ENCODE results near the gene BCL11B.

Gene BCL11B

DNA sequence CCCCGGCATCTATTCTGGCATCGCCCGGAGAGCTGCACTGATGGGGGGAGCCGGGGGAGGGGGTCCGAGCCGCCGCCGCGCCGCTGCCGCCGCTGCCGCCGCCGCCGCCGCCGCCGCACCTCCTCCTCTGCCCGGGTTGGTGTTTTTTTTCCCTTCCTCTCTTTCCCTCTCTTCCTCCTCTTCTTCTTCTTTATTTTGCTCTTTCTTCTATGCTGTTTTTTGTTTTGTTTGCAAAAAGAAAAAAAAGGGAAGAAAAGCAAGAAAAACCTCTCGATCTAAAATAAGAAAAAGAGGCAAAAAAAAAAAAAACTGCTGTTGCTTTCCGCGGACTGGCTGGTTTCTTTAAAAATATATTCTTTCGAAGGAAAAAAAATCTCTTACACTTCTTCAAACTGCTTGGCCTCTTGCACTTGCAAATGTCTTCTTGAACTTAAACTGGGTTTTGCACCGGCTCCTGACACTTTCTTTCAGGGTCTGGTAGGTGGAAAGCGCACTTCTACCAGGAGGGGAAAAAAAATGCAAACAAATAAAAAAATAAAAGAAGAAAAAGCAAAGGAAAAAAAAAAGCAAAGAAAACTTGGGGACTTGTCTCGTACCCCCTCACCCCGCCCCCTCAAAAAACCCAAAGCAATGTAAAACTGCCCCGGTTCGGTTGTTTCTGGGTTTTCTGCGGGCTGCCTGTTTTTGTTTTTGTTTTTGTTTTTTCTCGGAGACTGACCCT lies 616 bp downstream of the BCL11B start:
- TF ChIP-seq, protein P1, sequence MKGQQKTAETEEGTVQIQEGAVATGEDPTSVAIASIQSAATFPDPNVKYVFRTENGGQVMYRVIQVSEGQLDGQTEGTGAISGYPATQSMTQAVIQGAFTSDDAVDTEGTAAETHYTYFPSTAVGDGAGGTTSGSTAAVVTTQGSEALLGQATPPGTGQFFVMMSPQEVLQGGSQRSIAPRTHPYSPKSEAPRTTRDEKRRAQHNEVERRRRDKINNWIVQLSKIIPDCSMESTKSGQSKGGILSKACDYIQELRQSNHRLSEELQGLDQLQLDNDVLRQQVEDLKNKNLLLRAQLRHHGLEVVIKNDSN (IDR thresholded peaks at IDR 0.05), result no peak
- TF ChIP-seq ZBTB7A (IDR thresholded peaks at IDR 0.05; ENCODE audit: low read depth) (0 out of 2 replicates have a peak, but pooled peaks have one; percentile 0), YY1 (IDR thresholded peaks at IDR 0.05; ENCODE audit: low read depth) (no peak), NFIC (IDR thresholded peaks at IDR 0.05) (no peak), CEBPB (IDR thresholded peaks at IDR 0.05) (no peak)
- TF ChIP-seq, protein P2, sequence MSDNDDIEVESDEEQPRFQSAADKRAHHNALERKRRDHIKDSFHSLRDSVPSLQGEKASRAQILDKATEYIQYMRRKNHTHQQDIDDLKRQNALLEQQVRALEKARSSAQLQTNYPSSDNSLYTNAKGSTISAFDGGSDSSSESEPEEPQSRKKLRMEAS (IDR thresholded peaks at IDR 0.05), result no peak

DNA sequence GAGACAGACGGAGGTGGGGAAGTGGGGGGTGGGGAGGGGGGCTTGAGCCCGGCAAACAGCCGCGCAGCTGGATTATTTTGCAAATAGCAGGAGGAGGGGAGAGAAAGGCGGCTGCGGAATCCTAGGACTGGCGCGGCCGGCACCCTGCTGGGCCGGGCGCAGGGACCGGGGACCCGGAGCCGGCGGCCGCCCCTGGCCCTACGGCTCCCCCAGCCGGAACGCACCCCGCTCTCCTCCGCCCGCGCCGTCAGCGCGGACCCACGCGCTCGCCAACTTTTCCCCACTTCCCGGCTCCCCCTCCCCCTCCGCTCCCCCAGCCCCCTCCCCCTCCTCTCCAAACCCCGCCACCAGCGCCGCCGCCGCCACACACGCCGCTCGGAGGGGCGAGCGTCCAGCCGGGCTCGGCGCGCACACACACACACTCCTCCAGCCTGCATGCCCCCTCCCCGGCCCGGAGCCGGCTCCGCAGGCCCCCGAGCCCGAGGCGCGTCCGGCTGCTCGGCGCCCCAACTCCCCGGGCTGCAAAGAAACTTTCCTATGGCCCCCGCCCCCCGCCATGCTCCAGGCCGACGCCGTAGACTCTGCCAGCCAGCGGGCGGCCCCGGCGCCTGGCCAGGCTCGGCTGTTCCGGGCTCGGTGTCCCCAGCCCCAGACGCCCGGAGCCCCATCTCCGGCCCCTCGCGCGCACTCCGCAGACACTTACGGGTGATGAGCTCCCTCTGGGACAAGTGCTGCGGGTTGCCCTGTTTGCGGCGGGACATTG lies 1.4 kb downstream of the BCL11B start:
- TF ChIP-seq, protein P1 (IDR thresholded peaks at IDR 0.05), result no peak
- TF ChIP-seq ZBTB7A (IDR thresholded peaks at IDR 0.05; ENCODE audit: low read depth), result 0 out of 2 replicates have a peak, but pooled peaks have one; percentile 19
- TF ChIP-seq TCF12 (IDR thresholded peaks at IDR 0.05; ENCODE audit: low read depth), result no peak
- TF ChIP-seq, protein P2 (IDR thresholded peaks at IDR 0.05), result no peak

DNA sequence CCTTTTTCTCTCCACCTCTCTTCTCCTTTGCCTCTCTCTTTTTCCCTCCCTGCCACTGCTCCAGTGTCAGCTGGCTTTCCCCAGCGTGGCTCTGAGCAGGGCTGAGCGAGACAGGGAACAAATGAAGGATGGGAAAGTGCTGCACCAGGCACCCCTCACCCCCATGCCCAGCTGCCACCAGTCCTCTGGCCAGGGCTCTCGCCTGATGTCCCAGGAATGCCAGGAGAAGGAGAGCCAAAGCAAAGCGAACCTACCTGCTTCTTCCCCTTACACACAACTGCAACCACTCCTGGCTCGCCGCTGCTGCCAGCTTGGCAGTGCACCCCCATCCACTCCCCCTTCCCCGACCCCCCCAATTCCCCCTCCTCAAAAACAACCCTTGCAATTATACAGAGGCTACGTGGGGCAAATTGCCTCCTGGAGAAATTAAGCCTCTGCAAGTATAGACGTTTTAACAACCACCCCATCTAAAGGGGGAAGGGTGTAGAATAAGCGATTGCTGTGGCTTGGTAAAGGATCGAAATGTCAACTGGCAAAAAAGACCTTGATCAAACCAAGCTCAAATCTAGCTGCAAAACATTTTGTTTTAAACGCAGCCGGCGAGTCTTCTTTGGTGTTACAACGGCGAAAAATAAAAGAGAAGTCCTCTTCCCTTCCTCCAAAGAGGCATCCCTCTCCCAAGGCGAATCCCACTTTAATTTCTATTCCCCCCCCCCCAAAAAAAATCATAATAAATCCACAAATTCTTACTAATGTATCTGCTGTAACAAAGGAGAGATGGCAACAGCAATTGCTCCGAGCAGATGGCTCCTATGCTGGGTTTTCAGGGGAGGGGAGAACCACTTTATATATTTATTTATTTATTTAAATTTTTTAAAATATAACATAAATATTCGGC lies 2.9 kb downstream of the BCL11B start:
- no peak for TF ChIP-seq ZBTB7A (IDR thresholded peaks at IDR 0.05; ENCODE audit: low read depth)
- no peak for TF ChIP-seq TAF1 (IDR thresholded peaks at IDR 0.05; ENCODE audit: low read depth)
- TF ChIP-seq, protein P3, sequence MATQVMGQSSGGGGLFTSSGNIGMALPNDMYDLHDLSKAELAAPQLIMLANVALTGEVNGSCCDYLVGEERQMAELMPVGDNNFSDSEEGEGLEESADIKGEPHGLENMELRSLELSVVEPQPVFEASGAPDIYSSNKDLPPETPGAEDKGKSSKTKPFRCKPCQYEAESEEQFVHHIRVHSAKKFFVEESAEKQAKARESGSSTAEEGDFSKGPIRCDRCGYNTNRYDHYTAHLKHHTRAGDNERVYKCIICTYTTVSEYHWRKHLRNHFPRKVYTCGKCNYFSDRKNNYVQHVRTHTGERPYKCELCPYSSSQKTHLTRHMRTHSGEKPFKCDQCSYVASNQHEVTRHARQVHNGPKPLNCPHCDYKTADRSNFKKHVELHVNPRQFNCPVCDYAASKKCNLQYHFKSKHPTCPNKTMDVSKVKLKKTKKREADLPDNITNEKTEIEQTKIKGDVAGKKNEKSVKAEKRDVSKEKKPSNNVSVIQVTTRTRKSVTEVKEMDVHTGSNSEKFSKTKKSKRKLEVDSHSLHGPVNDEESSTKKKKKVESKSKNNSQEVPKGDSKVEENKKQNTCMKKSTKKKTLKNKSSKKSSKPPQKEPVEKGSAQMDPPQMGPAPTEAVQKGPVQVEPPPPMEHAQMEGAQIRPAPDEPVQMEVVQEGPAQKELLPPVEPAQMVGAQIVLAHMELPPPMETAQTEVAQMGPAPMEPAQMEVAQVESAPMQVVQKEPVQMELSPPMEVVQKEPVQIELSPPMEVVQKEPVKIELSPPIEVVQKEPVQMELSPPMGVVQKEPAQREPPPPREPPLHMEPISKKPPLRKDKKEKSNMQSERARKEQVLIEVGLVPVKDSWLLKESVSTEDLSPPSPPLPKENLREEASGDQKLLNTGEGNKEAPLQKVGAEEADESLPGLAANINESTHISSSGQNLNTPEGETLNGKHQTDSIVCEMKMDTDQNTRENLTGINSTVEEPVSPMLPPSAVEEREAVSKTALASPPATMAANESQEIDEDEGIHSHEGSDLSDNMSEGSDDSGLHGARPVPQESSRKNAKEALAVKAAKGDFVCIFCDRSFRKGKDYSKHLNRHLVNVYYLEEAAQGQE (IDR thresholded peaks at IDR 0.05; ENCODE audit: low read depth), result no peak
- TF ChIP-seq, protein P1 (IDR thresholded peaks at IDR 0.05), result no peak
- TF ChIP-seq TEAD4 (IDR thresholded peaks at IDR 0.05), result no peak
- no peak for TF ChIP-seq NFIC (IDR thresholded peaks at IDR 0.05)
- TF ChIP-seq YY1 (IDR thresholded peaks at IDR 0.05; ENCODE audit: low read depth), result no peak
- TF ChIP-seq, protein P2 (IDR thresholded peaks at IDR 0.05), result no peak
- no peak for TF ChIP-seq CEBPB (IDR thresholded peaks at IDR 0.05)
- no peak for TF ChIP-seq RAD21 (IDR thresholded peaks at IDR 0.05; ENCODE audit: low read depth)
- no peak for TF ChIP-seq TCF12 (IDR thresholded peaks at IDR 0.05; ENCODE audit: low read depth)
- no peak for TF ChIP-seq EP300 (IDR thresholded peaks at IDR 0.05; ENCODE audit: borderline replicate concordance)
- TF ChIP-seq EGR1 (IDR thresholded peaks at IDR 0.05), result no peak

DNA sequence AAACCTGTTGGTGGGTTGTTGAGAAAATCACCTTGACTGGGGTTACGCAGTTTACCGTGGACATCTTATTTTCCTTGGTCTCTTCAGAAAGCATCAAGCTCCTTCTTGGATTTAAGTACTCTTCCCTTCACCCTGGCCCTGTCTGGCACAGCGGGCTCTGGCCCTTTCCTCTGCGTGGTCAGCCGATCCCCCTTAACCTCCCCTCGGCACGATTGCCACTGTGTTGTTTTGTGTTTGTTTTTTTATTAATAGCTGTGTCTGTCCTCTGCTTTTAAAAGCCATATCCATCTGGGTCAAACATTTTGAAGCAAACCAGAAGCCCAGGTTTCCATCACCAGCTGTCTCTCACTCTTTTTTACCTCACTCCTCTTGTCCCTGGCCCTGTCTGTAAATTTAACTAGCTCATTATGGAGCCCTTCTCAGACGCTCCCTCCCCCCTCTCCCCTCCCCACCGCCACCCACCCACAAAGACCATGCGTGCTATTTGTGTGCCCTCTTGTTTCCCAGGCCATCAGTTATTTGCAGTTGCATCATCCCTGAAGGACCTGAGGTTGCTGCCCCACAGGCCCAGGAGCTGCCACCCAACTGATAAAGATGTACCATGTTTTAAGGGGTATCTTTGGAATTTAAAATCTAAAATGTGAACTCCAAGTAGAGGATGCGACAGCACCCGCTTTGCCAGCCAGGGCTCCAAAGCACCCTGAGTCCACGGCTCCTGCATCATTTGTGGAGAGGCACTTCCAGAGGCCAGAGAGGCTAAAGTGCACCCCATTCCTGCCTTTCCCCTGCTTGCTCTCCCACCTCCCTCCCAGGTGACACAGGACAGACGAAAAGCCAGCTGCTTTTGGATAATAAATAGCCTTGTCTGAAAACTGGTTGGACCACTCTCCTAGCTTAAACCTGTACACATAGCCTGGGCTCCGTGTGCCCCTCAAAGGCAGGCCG lies 3.9 kb downstream of the BCL11B start:
- TF ChIP-seq RAD21 (IDR thresholded peaks at IDR 0.05; ENCODE audit: low read depth), result no peak
- TF ChIP-seq NFIC (IDR thresholded peaks at IDR 0.05), result no peak
- TF ChIP-seq EP300 (IDR thresholded peaks at IDR 0.05; ENCODE audit: borderline replicate concordance), result no peak
- TF ChIP-seq CEBPB (IDR thresholded peaks at IDR 0.05), result no peak
- TF ChIP-seq, protein P2 (IDR thresholded peaks at IDR 0.05), result no peak
- TF ChIP-seq ZBTB7A (IDR thresholded peaks at IDR 0.05; ENCODE audit: low read depth), result no peak
- TF ChIP-seq, protein P3 (IDR thresholded peaks at IDR 0.05; ENCODE audit: low read depth), result no peak
- TF ChIP-seq, protein P1 (IDR thresholded peaks at IDR 0.05), result no peak
- TF ChIP-seq TAF1 (IDR thresholded peaks at IDR 0.05; ENCODE audit: low read depth), result no peak
- TF ChIP-seq TCF12 (IDR thresholded peaks at IDR 0.05; ENCODE audit: low read depth), result no peak
- no peak for TF ChIP-seq FOXM1 (IDR thresholded peaks at IDR 0.05; ENCODE audit: borderline replicate concordance, low read depth)

Measured in Ishikawa (cell line).